HG03097 (cell line): ENCODE results near the gene INKA1.

ENCODE experiments used
- ATAC-seq: cut with Tn5 transposase; IDR thresholded peaks from one replicate; pipeline ENCODE4 v1.9.1; 2021; ENCODE audit not compliant: unreplicated experiment, low FRiP score

The INKA1 gene

DNA sequence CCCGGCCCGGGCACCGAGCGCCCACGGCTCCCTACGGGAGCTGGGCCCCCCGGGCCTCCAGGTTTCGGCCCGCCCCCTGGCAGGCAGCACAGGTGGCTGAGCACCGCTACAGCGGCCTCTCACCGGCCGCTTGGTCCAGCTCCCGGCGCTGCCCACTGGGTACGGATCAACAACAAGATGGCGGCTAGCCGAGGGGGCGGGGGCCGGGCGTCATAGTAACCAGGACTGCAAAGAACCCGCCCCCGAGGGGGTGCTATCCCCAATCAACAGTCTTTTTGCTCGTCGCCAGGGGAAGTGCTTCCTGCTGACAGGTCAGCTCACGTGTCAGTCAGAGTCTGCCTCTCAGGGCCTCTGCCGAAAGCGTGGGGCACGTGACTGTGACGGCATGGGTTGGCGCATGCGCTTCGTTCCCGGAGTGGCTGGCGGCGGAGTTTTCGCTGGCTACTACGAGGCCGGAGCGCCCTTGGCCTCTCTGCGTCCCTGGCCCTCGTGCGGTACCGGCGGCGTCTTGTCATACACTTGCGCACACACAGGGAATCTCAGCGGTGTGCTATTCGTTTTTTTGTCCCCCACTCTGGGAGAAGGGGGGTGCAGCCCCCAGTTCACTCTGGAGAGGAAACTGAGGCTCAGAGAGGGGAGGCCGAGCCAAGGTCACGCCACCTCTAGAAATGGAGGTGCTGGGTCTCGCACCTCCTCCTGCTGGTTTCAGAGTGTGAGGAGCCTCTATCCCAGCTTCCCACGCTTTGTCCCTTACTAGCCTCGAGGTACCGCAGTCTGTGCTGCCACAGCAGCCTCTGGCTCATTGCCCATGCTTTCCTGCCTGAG lies 16.5 kb upstream of the INKA1 start, which contains the start of gene IP6K1:
Gene IP6K1 (minus strand): TSS at position 186 of the 825 bp plus-strand sequence. CDS start 38,502 bp downstream, outside the sequence.
- peak; percentile 98 for ATAC-seq

DNA sequence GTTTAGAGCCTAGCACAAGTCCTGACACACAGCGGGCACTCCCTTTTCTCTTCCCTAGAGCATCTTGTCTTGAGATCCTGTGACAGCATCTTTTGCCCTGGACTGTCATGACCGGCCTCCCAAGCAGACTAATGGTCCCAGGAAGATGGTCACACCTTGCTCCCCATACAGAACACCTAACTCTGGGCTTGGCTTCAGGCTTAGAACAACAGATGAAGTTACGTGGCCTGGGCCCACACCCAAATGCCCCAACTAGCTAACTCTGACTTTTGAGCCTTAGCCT lies 15.9 kb upstream of the INKA1 start:
- ATAC-seq = no peak

DNA sequence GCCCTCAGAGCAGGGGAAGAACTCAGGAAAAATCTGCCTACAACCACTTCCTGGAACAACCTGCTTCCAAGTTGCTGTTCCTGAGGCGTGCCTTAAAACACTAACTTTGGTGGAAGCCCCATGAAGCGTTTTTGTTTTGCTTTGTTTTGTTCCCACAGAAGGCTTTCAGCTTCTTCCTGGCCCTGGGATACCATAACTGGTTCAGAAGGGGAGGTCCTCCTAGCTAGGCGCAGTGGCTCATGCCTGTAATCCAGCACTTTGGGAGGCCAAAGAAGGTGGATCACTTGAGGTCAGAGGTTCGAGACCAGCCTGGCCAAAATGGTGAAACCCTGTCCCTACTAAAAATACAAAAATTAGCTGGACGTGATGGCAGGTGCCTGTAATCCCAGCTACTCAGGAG lies 15.5 kb upstream of the INKA1 start:
- no peak for ATAC-seq

DNA sequence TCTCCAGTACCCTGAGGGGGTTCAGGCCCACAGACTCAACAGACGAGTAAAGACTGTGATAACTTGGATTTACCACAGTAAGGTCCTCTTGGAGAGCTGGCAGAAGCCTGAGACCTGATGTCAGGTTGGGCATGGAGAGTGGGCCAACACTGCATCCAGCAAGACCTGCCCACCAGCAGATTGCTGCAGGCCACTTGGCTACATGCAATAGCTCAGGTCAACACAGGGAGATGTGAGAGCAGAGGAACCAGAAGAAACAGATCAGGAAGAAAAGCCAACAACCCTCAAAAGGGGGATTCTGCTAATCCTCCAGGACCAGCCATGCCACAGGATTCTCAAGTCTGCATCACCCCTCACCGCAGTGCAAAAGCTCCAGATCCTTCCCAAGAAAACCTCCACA lies 15.0 kb upstream of the INKA1 start:
- no peak for ATAC-seq

DNA sequence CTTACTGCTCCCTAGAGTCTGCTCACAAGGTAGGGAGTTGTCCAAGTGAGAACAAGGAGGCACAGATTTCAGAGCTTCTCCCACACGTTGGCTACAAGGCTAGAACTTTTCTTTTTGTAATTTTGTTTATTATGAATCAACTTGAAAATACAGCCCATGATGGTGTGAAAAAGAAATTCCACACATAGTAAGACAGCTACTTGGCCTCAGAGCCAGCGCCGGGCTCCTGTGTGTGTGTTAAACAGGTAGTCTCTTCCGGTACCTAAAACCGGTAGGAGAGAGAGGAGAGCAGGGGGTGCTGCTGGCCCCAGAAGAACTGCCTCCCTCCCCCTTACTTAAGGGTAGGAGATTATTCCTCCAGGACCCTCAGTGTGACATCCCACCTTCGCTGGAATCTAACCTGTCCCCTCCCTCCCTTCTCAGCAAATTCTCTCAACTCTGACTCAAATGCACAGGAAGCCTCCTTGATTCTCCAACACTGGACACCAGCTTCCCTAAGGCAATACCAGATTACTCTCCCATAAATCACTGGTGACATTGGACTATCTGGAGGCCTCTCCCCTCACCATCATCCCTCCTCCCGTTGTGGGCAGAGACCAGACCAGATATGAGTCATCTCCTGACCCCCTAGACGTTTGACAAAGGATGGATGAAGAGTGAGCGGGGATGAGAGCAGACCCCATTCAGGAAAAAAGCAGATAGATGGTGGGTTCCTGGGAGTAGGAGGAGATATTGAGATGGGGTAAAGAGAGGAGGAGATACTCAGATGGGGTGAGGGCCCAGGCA lies 12.2 kb upstream of the INKA1 start:
- no peak for ATAC-seq

DNA sequence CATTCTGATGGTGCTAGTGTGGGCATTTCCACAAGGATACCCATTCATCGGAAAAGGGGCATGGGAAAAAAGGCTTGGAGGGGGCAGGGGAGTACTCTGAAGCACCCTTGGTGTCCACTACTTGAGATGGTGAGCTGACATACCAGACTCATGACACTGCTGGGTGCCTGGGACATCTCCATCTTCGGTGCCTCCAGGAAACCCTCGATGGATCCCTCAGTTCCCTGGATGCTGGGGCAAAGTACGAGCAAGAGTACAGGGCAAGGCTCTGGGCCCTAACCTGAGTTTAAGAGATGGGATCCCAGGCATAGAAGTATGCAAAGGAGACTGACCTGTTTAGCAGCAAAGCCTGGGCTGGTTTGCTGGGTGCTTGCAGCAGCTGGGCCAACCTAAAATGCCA lies 11.5 kb upstream of the INKA1 start:
- no peak for ATAC-seq

DNA sequence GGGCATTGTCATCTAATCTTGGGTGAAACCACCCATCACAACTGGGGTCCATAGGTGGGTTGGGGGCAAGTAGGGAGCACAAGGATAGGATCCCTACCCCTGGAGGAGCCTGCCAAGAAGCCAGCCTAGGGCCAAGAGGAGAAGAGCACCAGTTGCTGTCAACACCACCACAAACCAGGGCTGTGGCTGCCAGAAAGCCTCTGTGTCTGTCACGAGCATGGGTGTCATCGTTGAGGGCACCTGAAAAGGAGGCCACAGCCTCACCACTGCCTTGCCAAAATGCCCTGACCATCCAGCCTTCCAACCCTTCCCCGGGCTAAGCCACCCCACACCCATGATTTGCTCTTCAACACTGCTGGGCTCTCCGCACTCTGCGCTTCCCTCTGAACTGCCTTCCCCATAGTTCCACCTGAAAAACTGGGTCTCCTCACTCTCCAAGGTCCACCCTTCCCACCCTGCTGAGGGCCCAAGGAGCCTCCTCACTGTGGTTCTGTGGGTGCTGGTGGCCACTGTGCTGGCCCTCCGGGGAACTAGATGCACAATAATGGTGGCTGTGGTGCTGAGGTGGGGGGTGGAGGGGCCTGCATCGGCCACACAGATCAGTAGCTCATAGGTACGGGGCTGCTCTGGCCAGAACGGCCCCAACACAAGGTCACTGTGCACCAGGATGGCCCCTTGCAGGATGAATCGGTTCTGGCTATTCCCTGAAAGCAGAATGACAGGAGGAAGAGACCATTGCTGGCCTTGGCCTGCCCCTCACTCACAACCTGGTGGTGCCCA lies 10.5 kb upstream of the INKA1 start:
- ATAC-seq = no peak

DNA sequence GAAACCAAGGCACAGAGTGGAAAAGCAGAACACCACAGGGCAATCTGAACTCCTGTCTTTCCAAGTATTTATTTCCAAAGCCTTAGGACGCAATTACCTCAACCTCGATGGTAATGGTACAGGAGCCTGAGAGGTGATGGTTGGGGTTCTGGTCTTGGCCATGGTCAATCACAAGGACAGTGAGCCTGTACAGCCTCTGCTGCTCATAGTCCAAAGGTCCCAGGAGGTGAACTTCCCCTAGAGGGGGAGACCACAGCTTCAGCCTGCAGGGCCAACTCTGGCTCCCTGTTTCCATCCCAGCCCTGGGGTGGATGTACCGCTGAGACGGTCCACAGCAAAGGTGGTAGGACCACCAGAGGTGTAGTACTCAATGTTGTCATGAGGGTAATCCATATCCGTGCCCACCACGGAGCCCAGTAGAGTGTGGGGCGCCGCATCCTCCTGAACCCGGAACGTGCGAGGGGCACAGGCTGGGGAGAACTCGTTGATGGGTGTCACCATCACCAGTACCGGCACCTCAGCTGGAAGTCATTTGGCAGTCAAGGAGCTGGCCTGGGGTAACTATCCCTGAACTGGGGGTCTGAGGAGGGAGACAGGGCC lies 9.5 kb upstream of the INKA1 start:
- ATAC-seq = no peak

DNA sequence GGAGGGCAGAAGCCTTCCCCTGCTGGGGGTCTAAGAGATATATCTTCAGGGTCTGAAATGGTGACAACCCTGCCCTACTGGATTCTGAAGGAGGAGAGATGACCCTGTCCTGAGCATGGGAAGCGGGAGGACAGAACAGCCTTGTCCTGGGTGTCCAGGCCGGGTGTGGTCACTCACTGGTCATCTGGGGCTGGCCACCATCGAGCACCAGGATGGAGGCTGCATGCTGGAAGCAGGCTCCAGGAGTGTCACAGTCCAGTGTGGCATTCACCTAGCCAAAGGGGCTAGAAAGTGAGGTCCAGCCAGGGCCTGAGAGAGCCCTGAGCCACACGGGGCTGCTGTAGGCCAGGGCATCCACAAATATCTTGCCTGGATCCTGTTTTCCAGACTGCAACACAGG lies 8.6 kb upstream of the INKA1 start:
- no peak for ATAC-seq

DNA sequence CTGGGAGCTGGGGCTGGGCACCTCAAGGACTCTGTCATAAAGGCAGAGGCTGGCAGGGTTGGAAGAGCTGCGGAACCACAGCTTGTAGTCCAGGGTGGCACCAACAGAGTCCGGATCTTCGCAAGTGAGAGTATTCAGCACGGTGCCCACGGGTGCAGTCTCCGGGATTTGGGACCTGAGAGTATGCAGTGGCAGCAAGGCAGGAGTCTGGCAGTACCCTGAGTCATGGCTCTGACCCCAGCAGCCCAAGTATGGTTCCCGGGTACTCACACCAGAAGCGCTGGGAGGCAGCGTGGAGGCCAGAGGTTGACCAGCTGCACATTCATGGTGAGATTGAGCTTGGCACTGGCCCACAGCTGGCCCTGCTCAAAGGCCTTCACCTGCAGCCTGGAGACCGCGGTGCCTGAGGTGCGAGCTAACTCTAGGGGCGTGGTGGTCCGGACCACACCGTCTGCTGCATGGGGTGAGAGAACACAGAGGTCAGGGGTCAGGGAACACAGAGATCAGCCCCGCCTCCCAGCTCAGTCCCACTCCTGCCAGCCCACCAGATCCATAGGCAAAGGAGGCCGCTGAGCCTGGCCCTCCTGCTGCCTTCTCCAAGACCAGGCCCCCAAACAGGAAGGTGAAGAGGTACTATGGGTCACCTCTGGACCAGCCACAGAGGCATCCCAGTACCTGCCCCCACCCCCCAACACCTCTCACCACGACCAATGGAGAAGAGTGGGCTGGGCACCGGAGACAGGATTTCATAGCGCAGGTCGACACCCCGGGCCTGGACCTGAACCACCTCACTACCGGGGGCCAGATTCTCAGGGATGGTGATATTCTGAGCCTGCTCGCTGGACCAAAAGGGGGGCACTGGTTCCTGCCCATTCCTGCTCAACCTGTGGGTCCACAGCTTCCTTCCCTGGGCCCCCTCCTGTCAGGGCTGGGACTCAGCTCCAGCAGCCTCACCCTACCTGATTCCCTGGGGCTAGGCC lies 7.8 kb upstream of the INKA1 start:
- ATAC-seq = no peak

DNA sequence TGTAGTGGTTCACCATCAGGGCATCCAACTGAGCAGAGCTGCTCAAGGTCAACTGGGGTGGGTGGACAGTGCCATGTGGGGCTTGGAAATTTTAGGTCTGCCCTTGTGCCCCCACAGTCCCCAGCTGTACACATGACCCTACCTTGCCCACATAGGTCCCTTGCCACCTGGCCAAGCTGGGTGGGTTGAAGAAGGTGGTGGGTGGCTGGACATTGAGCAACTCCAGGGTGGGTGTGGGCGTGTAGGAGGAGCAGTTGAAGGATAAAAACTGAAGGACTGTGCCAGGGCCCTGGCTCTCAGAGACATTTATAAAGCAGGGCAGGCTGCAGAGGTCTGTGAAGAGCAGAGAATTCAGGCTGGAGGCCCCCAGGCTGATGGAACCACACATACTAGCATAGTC lies 4.0 kb upstream of the INKA1 start:
- no peak for ATAC-seq

DNA sequence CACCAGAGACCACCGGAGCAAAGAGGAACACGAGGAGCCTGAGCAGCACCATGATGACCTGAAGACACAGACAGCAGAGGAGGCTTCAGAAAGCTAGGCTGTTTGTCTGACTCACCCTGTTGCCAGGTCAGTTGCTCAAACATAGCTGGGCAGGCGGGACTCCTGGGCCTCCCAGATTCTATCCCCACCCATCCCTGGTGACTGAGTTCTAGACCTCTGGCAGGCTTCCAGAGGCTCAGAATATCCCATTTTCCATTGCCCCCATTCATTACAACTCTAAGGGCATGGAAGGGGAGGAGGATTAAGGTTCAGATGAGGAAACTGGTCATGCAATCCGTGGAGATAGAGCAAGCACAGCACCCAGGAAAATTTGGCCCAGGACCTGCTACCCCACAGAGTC lies 3.3 kb upstream of the INKA1 start, which contains the start of gene CDHR4:
Gene CDHR4 (minus strand): TSS at position 113 of the 400 bp plus-strand sequence. CDS start 61 bp downstream, at position 52.
- ATAC-seq = no peak

DNA sequence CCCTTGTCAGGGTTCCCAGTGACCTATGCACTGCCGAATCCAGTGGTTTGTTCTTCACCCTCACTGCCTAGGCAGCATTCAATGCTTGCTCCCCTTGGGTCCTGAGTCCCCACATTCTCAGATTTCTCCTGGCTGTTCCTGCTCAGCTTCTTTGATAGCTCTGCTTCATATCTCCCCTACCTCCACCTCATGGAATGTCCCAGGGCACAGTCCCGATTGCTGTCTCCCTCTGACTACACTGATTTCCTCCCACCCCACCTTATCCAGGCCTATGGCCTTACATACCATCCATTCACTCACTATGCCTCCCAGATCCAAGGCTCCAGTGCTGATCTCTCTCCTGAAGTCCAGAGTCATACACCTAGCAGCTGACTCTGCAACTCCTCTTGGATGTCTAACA lies 1.9 kb upstream of the INKA1 start:
- ATAC-seq = no peak

DNA sequence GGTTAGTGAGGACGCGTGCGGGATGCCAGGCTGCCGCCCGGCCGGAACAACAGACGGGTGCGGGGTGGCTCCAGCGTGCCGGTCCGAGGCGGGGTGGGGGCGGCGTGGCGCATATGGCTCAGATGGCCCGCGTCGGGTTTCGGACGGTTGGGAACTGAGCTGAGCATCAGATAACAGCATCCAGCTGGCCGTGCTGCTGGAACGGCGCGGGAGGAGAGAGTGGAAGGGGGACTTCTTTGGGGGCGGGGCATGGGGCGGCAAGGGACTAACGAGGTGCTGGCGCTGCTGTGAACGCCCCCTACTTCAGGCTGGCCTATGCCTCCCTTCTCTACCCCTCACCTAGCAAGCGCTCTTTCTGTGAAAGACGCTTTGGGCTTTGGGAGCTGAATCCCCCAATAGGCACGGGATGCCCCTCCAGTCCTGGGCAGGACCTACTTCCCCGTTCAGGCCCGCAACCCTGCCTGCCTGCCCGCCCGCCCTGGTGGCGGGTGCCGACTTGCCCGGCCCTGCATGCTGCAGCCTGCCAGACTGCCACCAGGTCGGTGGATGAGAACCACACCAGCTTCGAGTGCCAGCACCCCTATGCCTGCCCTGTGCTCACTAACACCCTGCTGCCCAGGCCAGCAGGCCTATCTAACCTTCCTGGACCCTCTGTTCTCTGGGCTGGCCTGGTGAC lies 542 bp downstream of the INKA1 start:
- no peak for ATAC-seq

DNA sequence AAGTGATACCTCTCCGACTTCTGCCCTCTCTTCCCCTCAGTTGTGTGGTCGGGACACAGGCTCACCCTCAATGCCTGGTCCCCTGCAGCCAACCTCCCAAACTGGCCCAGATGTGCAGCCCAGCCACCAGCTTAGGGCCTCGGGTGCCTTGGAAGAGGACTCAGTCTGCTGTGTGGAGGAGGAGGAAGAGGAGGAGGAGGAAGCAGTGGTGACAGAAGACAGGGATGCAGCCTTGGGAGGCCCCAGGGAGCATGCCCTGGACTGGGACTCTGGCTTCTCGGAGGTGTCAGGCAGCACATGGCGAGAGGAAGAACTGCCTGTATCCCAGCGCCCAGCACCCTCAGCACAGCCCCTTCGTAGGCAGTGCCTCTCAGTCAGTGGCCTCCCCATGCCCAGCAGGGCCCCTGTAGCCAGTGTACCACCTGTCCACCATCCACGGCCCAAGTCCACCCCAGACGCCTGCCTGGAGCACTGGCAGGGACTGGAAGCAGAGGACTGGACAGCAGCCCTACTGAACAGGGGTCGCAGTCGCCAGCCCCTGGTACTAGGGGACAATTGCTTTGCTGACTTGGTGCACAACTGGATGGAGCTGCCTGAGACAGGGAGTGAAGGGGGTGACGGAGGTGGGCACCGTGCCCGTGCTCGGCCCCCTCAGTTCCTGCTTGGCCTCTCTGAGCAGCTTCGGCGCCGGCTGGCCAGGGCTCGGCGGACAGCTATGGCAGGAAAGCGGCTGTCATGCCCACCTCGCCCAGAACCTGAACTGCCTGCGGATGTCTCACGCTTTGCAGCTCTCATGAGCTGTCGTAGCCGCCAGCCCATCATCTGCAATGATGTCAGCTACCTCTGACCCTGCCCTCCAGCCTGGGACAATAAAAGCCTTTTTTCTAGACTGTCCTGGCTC lies 1.3 kb downstream of the INKA1 start:
- ATAC-seq = no peak

DNA sequence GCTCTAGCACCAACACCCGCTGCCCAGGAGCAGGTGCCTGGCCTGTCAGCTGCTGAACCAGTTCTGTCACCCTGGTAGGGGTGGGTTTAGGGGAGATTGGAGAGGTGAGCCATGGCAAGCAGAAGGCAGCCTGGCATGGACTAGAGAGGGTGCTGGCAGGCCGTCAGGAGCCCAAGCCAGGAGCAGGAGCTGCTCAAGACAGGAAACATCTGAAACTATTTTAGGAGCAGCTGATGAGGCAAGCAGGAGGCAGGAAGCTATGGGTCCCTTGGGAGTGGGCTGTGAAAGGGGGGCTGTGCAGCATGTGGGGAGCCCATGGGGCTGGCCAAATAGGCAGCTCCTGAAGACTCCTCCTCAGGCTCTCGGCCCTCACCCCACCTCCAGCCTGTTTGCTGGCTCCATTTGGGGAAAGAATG lies 2.3 kb downstream of the INKA1 start:
- ATAC-seq = no peak

DNA sequence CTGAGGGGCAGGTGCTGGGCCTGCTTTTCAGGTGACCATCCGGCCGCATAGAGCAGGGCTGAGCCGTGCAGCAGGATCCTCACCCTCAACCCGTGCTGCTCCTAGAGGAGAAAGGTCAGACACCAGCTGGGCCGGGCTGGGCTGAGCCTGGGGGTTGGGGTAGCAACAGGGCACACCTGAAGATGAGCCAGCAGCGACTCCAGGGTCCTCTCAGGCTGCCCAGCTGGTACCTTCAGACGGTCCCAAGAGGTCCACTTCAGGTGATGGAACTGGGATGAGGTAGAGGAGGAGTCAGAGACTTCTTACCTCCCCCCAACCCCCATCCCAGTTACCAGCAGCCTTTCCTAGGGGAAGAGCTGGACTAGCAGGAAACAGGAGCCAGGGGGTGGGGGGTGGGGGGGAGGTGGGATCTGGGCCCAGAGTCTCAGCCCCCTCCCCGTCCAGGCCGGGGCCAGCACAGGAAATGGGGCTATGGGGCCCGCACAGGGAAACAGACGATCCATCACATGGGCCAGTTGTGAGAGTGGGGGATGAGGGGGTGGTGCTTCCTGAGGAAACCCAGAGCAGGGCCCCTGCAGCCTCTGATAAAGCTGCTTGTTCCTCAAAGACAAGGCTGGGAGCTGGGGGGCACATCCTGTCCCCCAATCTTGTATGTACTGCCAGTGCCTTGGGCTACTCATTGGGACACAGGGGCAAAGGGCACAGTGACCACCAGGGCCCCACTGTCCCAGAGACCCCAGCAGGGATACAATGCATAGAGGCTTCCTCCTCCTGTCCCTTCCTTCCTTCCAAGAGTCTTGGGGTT lies 3.0 kb downstream of the INKA1 start:
- no peak for ATAC-seq
